Lower lobe of right lung (tissue), 2 donors: ENCODE measurements around the gene FAM72D. TPM values are rescaled to one million over a fixed set of nuclear protein-coding genes. Genes with fewer than 3 reads are reported as not detected.
"Not testable (repeated sequence)": the region's sequence is repeated elsewhere in the genome, so short reads cannot be mapped to it uniquely, and the experiment has no call there.

Experiments used
- ATAC-seq, 2 donors: fragments of 200-7000 bp; cut with Tn5 transposase; one replicate each; pipeline ENCODE4 v1.9.1; 2020 to 2022; ENCODE audit warnings: mild to moderate bottlenecking in 2 of 2, moderate library complexity in 2 of 2
- DNase-seq: peaks from one replicate; pipeline ENCODE4 v3.0.0-alpha.2; 2020
- H3K27ac ChIP-seq: fragments of 200-600 bp; one replicate; pipeline ENCODE4 v1.8.0; 2022
- H3K27me3 ChIP-seq: fragments of 200-600 bp; one replicate; pipeline ENCODE4 v1.8.0; 2022; ENCODE audit warnings: low read depth
- H3K36me3 ChIP-seq: fragments of 200-600 bp; one replicate; pipeline ENCODE4 v1.8.0; 2022; ENCODE audit warnings: mild to moderate bottlenecking
- H3K4me1 ChIP-seq: fragments of 200-600 bp; one replicate; pipeline ENCODE4 v1.8.0; 2022
- H3K4me3 ChIP-seq: fragments of 200-600 bp; one replicate; pipeline ENCODE4 v1.8.0; 2022; ENCODE audit warnings: mild to moderate bottlenecking
- H3K9me3 ChIP-seq: fragments of 200-600 bp; one replicate; pipeline ENCODE4 v1.8.0; 2022
- intact Hi-C: fragments of 100-400 bp; cut with DNase I; formaldehyde crosslinking; loops from one replicate; pipeline ENCODE4 v1.11.0; 2022
- total RNA-seq: library from RNA; stranded (reverse); fragmentation: NEBNext Ultra II Directional; extraction: Animal tissue kit (Norgen Biotek cat#: 25700); gene quantifications from one replicate; pipeline ENCODE4 v1.2.1, GENCODE V29; 2021
- donor health status: DM: no; HTN: yes; CAD: no; lungs with severe emphysema.

The FAM72D gene
- total RNA-seq, 1 donor from 2014 or later, result 0.77 TPM

- ATAC-seq, result peak in 1 of 2 donors; percentile 40
- H3K27me3 ChIP-seq, result not testable (repeated sequence)
Measured at GRCh38 chr1:145114560-145115057, 18.8 kb downstream of the FAM72D start.

DNA sequence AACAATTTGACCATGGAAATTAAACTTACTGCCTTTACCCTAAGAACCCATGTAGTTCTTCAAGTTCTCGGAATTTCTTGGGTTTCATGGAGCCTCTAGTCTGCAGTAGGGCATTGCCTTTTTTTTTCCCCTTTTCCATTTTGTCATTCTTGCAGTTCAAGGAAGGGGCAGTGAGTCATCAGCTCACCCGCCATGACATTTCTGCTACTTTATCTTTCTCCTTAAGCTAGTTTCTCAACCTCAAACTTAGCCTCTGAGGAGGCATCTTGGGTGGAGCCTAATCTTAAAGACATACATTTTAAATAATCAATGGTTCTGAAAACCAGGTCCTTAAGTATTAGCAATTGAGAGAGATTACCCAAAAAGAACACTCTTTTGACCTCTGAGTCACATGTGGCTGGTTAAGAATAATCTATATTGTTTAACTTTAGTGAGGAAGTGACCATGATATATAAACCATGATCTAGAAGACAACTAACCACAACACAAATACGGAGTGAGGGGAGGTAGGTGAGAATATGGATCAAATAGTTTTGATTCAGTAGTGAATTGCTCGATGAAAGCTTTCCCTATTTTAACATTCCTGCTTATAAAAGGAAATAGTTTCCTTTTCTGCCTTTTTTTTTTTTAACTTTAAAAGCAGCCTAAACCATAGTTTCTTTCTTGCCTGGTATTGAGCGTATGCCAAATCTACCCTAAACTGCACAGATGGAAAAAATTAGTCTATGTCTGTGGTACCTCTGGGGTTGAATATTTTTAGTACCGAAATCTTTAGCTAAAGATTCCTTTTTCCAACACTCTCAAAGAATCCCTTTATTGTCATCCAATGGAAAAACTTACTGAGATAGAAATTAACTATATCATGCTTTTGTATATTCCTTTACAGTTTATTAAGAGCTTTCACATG, 20.1 kb downstream of the FAM72D start:
- H3K27ac ChIP-seq, H3K36me3 ChIP-seq, H3K4me1 ChIP-seq, intact Hi-C loops, H3K4me3 ChIP-seq, H3K27me3 ChIP-seq, H3K9me3 ChIP-seq, DNase-seq: not testable (repeated sequence)
- ATAC-seq, result peak; percentile 40 to 49

More at GRCh38 chr1:145114560-145115057, 18.8 kb downstream of the FAM72D start:
- DNase-seq, H3K27ac ChIP-seq, H3K4me1 ChIP-seq, H3K4me3 ChIP-seq, H3K36me3 ChIP-seq, H3K9me3 ChIP-seq, intact Hi-C loops: not testable (repeated sequence)

DNA sequence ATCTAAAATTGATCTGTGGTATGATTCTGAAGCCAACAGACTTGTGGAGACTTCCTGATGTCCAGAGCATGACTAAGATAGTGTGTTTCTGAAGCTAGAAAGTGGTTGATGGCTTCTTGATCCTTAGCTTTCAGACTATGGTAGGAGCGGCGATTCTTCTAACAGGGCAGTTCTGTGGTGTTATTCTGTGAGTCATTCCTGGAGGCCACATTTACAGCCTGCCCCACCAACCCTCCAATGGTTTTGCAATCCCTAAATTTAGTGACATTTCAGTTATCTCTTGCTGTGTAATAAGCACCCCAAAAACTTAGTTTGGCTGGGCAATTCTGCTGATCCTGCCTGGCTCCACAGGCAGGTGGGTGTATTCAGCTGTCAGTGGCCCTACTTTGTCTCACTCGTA, 24.1 kb downstream of the FAM72D start:
- H3K36me3 ChIP-seq, H3K4me1 ChIP-seq, ATAC-seq, DNase-seq, H3K9me3 ChIP-seq, H3K4me3 ChIP-seq, H3K27ac ChIP-seq, H3K27me3 ChIP-seq, intact Hi-C loops: not testable (repeated sequence)

GRCh38 chr1:145122344-145123061, 26.7 kb downstream of the FAM72D start:
- intact Hi-C loops, H3K36me3 ChIP-seq, H3K4me1 ChIP-seq, H3K9me3 ChIP-seq, H3K27ac ChIP-seq, DNase-seq, H3K4me3 ChIP-seq, H3K27me3 ChIP-seq: not testable (repeated sequence)
- ATAC-seq, result peak; percentile 56 to 74

DNA sequence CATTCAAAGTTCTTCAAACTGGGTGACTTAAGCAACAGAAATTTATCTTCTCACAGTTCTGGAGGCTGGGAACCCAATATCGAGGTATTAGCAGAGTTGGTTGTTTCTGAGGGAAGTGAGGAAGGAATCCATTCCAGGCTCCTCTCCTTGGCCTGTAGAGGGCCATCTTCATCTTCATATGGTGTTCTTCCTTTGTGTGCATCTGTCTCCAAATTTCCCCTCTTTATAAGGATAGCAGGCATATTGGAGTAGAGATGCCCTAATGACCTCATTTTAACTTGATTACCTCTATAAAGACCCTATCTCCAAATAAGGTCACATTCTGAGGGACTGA, 27.3 kb downstream of the FAM72D start:
- intact Hi-C loops, H3K9me3 ChIP-seq, H3K27me3 ChIP-seq, H3K4me3 ChIP-seq, DNase-seq, H3K36me3 ChIP-seq, H3K27ac ChIP-seq, H3K4me1 ChIP-seq: not testable (repeated sequence)
- ATAC-seq, result peak; percentile 56 to 71

DNA sequence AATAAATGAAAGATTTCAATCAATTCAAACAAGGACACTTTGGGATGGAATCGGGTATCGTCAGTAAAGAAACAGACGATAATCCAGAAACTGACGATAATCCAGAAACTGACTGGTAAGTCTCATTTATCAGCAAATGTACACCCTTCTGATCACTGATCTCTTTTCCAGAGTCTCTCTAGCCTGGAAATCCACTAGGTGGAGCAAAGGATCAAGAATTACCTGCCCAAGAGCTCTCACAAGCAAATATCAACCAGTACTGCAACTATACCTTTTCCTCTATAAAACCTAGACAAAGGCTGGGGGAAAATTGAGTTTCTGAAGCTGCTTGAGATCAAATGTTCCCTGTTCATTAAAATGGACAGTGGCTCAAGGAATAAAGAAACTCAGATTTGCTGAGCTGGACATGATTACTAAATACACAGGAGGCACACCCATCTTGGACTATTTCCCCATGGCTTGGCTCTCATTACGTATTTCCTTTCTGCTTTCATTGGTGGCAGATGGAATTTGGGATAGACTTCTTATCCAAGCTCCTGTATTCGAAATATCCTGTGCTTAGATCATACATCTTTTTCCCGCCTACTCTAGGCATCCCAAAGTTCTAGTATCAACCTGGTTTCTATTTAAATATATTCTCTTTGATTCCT, 28.3 kb downstream of the FAM72D start:
- H3K36me3 ChIP-seq, H3K4me3 ChIP-seq, H3K27ac ChIP-seq, H3K27me3 ChIP-seq, H3K9me3 ChIP-seq, DNase-seq, intact Hi-C loops, H3K4me1 ChIP-seq: not testable (repeated sequence)
- ATAC-seq, result peak in 1 of 2 donors; percentile 63

DNA sequence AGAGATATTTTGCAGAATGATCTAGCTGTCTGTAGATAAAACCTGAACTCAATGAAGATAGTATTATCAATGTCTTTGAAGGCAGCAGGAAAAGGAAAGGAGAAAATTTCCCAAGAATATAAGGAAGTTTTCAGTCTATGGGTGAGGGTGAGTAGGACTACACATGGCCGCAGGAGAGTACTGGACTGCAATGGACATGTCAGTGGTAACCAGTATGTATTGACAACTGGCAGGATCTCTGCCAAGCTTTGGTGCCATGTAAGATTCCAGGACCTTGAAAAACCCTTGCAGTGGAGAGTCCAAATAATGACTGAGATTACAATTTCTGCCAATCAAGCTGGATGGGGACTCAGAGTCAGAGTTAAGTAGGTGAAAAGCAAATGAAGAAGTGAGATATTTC, 29.3 kb downstream of the FAM72D start:
- H3K27ac ChIP-seq, H3K36me3 ChIP-seq, H3K4me3 ChIP-seq, H3K9me3 ChIP-seq, H3K4me1 ChIP-seq, intact Hi-C loops, ATAC-seq, H3K27me3 ChIP-seq, DNase-seq: not testable (repeated sequence)

GRCh38 chr1:145127144-145127543, 31.4 kb downstream of the FAM72D start:
- DNase-seq, intact Hi-C loops, H3K36me3 ChIP-seq, H3K4me1 ChIP-seq, H3K9me3 ChIP-seq, H3K27me3 ChIP-seq, H3K27ac ChIP-seq, H3K4me3 ChIP-seq, ATAC-seq: not testable (repeated sequence)

DNA sequence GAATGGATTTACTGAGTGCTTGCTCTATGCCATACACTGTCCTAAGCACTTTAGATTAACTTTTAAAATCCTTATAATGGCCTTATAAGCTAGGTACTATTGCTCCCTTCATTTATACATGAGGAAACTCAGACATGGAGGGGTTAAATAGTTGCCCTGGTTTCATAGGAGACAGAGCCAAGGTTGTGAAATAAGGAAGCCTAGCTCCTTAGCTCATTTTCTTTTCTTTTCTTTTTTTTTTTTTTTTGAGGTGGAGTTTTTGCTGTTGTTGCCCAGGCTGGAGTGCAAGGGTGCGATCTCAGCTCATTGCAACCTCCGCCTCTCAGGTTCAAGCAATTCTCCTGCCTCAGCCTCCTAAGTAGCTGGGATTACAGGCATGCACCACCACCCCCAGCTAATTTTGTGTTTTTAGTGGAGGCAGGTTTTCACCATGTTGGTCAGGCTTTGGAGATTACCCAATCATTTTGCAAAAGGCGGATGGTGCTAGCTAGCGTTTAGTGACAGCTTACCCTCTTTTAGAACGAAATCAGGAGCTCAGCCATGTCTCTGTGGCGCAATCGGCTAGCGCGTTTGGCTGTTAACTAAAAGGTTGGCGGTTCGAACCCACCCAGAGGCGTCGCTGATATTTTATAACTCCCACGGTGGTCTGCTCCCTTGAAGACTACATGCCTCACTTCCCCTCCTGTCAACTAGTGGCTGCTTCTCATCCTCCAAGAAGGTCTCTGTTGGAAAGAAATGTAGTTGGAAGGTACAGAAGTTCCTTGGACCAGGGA, 33.1 kb downstream of the FAM72D start:
- H3K27ac ChIP-seq, H3K27me3 ChIP-seq, H3K9me3 ChIP-seq, intact Hi-C loops, H3K4me1 ChIP-seq, H3K36me3 ChIP-seq, H3K4me3 ChIP-seq: not testable (repeated sequence)
- DNase-seq (peak; percentile 31), ATAC-seq (peak; percentile 64 to 75)

DNA sequence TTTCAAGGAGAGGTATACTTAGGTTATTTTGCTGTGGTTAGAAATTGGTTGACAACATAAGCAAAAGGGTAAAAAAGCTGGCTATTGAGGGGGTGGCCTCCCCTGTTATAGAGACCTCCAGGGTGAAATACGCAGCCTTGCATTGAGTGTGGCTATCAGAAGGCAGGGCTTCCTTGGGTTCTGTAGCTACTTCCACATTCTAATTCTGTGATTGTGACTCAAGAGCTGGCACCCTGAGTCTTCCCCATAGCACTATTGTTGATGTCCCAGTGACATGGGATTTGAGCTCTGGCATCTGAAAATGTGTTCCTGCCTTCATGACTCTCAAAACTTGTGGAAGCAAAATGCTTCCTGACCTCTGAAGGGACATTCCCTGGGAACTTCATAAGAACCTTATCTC, 38.7 kb downstream of the FAM72D start:
- peak; percentile 64 to 68 for ATAC-seq
- H3K4me1 ChIP-seq, H3K27me3 ChIP-seq, H3K36me3 ChIP-seq, DNase-seq, H3K4me3 ChIP-seq, H3K9me3 ChIP-seq, H3K27ac ChIP-seq, intact Hi-C loops: not testable (repeated sequence)

GRCh38 chr1:145140549-145140948, 44.8 kb downstream of the FAM72D start:
- DNase-seq, ATAC-seq, H3K4me1 ChIP-seq, H3K36me3 ChIP-seq, intact Hi-C loops, H3K4me3 ChIP-seq, H3K27ac ChIP-seq, H3K27me3 ChIP-seq, H3K9me3 ChIP-seq: not testable (repeated sequence)

- intact Hi-C loops, ATAC-seq, H3K4me3 ChIP-seq, H3K27ac ChIP-seq, H3K9me3 ChIP-seq, H3K36me3 ChIP-seq, H3K4me1 ChIP-seq, H3K27me3 ChIP-seq, DNase-seq: not testable (repeated sequence)
Measured at GRCh38 chr1:145144264-145144913, 48.6 kb downstream of the FAM72D start.
